ENCODE results near the gene MRPS7.
A peak's percentile ranks its signal among the peaks of the same experiment; 100 is the strongest.
"Not testable (repeated sequence)": the region's sequence is repeated elsewhere in the genome, so short reads cannot be mapped to it uniquely, and the experiment has no call there.

MRPS7 gene

GRCh38 chr17:75271955-75272847, 10.5 kb downstream of the MRPS7 start:
- DNase-seq = no peak

- DNase-seq = no peak
Measured at GRCh38 chr17:75272848-75273184, 11.1 kb downstream of the MRPS7 start.

GRCh38 chr17:75273977-75274708, 12.5 kb downstream of the MRPS7 start:
- DNase-seq = no peak

- DNase-seq = no peak
Measured at GRCh38 chr17:75277664-75278071, 16.0 kb downstream of the MRPS7 start.

- DNase-seq = not testable (repeated sequence)
Measured at GRCh38 chr17:75280189-75280588, 18.5 kb downstream of the MRPS7 start.

- DNase-seq = no peak
Measured at GRCh38 chr17:75285123-75285522, 23.4 kb downstream of the MRPS7 start.

GRCh38 chr17:75287221-75287620, 25.5 kb downstream of the MRPS7 start:
- no peak for DNase-seq

GRCh38 chr17:75288359-75288758, 26.7 kb downstream of the MRPS7 start:
- DNase-seq = no peak

GRCh38 chr17:75288770-75289114, 27.1 kb downstream of the MRPS7 start:
- DNase-seq = peak; percentile 19

- DNase-seq = peak; percentile 95
Measured at GRCh38 chr17:75289115-75289831, 27.6 kb downstream of the MRPS7 start, which contains the start of gene SLC25A19. SLC25A19 (minus strand) TSS chr17:75289433; CDS start chr17:75286764, 2,669 bp downstream.

- peak; percentile 55 for DNase-seq
Measured at GRCh38 chr17:75289832-75290337, 28.2 kb downstream of the MRPS7 start.

GRCh38 chr17:75292810-75293448, 31.2 kb downstream of the MRPS7 start:
- not testable (repeated sequence) for DNase-seq

- DNase-seq = no peak
Measured at GRCh38 chr17:75295201-75296158, 33.8 kb downstream of the MRPS7 start.

GRCh38 chr17:75300280-75300679, 38.6 kb downstream of the MRPS7 start:
- DNase-seq = no peak

- DNase-seq = no peak
Measured at GRCh38 chr17:75301049-75301448, 39.4 kb downstream of the MRPS7 start.

- DNase-seq = no peak
Measured at GRCh38 chr17:75301502-75302206, 40.0 kb downstream of the MRPS7 start.

- no peak for DNase-seq
Measured at GRCh38 chr17:75307957-75308731, 46.5 kb downstream of the MRPS7 start.

- no peak for DNase-seq
Measured at GRCh38 chr17:75308732-75309629, 47.3 kb downstream of the MRPS7 start.
